HG02759 (cell line): ENCODE measurements around the gene CALN1.
"Not testable (repeated sequence)": the region's sequence is repeated elsewhere in the genome, so short reads cannot be mapped to it uniquely, and the experiment has no call there.

ENCODE experiments used
- ATAC-seq: cut with Tn5 transposase; IDR thresholded peaks from one replicate; pipeline ENCODE4 v1.9.1; 2021; ENCODE audit warnings: mild to moderate bottlenecking, moderate library complexity; ENCODE audit not compliant: unreplicated experiment

Gene CALN1

DNA sequence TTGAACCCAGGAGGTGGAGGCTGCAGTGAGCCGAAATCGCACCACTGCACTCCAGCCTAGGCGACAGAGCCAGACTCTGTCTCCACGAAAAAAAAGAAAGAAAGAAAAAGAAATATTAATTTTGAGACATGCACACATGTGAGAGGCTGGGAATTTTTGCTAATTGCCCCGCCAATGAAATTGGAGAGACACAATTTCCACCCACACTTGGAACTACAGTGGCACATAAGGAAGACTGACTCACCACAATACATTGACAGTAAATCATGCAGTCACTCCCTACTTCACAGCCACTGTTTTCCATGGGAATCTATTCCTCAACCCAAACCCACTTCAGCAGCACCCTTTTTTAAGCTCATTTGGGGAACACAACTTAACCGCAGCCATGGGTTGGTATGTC lies 139.7 kb downstream of the CALN1 start:
- ATAC-seq = no peak

DNA sequence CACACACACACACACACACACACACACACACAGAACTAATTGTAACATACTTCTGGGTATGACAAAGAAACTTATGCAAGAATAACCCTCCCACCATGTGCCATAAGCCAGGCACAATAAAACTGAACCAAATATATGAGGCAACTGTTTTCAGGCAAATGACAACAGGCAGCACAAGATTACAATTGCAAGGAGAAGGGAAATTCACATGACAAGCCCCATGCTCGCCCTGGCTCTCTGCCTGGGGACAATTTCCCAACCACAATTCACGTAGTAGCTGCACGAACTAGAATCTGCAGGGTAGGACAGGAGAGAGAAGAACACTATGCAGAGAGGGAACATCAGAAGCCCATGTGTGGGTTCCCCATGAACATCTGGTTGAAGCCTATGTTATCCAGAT lies 143.3 kb downstream of the CALN1 start:
- no peak for ATAC-seq

DNA sequence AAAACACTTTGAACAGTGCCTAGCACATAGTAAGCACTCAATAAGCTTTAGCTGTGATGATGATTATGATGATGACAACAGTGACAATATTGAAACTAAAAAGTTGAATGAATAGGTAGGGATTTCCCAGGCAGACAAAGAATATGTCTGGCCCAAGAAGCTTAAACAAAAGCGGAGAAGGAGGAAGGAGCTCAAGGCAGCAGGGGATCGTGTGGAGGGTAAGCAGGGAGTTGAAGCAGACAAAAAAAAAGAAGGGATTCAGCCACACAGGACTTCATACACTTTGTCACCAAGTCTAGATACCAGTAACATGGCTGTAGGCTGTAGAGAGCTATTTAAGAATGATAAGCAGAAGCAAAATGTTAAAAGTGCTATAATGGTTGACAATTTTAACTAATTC lies 144.0 kb downstream of the CALN1 start:
- no peak for ATAC-seq

DNA sequence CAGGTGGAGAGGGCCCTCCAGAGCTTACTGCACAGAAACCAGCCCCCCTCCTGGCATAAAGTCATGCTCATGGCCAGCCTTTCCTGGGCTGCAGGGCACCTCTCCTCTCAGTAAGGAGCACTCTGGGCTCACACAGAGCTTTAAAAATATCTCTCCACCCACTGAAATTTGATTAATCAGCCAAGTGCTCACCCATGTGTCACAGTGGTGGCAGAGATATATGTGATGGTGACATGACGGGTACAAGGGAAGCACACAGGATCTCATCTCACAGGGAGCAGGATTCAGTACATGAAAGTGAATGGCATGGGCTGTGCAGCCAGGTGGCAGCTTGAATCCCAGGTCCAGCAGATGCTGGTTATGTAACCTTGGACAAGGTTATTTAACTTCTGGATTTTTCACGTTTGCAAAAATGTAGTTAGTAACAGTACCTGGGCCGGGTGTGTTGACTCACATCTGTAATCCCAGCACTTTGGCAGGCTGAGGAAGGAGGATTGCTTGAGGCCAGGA lies 144.8 kb downstream of the CALN1 start:
- ATAC-seq = no peak

GRCh38 chr7:72266771-72267170 lies 145.4 kb downstream of the CALN1 start:
- no peak for ATAC-seq

DNA sequence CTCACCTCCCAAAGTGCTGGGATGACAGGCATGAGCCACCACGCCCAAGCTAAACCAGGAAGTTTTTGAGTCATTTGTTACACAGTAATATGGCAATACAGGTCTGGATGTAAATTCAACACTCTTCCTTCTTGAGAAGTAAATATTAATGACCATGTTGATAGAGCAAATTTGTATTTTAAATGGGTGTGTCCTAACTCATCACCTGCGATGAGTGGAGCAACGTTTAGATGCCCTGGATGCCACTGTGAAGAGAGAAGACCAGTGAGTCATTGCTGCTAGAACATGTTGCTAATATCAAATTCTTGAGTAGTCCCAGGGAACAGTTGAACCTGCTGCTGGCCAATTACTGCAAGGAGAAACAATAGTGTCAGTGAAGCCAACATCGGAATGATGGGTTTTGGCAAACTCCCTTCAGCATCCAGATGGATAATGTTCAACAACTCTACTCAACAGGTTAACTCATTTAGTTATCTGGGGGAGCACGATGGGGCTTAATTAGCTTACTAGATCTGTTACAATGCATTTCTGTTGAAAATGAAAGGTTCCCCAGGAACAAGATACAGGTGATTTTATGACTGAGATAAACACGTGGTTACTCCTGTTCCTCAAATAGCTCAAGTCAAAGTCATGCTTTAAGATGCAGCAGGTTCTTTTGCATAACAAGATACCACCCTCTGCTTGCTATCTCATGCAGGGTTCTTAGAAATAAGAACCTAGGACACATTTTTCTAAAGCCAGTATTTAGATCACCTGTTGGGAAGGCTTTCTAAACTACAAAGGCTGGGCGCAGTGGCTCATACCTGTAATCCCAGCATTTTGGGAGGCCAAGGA lies 146.8 kb downstream of the CALN1 start:
- ATAC-seq = no peak

DNA sequence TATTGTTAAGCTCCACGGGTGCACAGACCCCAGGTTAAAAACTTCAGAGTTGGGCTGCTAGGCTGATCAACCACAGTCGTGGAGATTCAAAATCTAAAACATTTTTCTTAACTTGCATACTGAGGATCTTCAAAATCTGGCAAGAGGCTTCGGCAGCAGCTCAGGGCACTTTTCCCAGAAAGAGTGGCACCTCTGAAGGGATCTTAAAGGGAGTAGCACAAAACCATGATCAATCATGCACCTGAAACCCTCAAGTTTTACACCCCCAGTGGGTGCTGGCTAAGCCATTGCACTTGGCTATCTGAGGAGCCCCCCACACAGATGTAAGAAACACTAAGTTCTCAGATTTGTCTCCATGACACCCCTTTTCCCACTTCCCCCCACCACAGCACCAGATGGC lies 151.7 kb downstream of the CALN1 start:
- ATAC-seq = no peak

DNA sequence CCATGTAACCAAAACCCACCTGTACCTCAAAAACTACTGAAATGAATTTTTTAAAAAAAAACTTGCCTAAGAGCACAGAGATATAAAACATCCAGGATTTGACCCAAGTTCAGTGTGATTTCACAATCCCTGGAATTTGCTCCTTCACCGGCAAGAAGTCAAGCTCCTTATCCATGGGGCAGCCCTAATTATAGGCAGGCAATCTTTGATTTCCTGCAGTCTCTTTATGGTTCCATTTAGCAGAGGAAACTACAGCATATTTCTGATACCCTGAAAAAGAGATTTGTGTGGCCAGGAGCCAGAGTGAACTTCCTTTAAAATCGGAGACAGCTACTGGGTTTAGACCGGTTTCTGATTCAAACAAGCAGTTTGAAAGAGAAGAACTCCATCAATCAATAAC lies 154.1 kb downstream of the CALN1 start:
- ATAC-seq = no peak

GRCh38 chr7:72254455-72254854 lies 157.7 kb downstream of the CALN1 start:
- ATAC-seq = no peak

GRCh38 chr7:72249106-72249505 lies 163.0 kb downstream of the CALN1 start:
- no peak for ATAC-seq

- ATAC-seq = no peak
Measured at GRCh38 chr7:72244826-72245398, 167.2 kb downstream of the CALN1 start.

- ATAC-seq = no peak
Measured at GRCh38 chr7:72243329-72243728, 168.8 kb downstream of the CALN1 start.

DNA sequence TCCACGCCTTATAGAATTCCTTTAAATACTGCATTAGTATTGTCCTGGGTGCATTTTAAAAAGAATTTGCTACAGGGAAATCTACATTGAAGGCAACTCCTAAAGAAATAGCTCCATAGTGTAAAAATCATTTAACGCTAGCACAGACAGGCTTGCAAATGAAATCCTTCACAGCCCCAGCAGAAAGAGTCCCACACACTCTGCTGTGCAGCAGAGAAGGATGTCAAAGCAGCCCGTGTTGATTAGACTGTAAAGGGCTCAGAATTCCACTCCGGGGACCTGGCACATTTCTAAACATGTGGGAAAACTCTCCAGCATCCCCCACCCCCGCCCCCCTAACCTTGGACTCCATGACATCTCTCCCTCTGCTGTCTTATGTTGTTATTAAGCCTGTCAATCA lies 176.8 kb downstream of the CALN1 start:
- ATAC-seq = no peak

DNA sequence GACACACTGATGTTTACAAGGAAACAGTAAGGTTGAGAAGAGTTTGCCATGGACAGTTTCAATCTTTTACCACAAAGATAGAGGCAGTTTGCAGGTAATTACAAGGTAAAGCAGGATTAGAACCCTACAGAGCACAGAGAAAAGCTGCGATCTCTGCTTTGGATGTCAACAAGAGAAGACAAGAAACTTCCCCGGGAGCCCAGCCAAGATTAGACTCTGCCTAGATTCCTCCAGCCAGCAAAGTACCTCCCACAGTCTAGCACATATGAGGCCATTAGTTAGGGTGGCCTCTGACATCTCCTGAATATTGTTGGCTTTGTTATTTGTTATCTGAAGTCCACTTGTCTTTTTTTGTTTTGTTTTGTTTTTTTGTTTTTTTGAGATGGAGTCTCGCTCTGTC lies 178.1 kb downstream of the CALN1 start:
- no peak for ATAC-seq

DNA sequence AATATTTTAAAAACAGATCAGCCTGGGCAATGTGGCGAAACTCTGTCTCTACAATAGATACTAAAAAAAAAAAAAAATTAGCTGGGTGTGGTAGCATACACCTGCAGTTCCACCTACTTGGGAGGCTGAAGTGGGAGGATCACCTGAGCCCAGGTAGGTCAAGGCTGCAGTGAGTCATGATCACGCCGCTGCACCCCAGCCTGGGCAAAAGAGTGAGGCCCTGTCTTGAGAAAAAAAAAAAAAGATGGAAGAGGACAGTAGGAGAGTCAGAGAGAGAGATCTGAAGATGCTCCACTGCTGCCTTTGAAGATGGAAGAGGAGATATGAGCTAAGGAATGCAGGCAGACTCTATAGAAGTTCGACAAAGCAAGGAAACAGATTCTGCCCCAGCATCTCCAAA lies 181.9 kb downstream of the CALN1 start:
- no peak for ATAC-seq

DNA sequence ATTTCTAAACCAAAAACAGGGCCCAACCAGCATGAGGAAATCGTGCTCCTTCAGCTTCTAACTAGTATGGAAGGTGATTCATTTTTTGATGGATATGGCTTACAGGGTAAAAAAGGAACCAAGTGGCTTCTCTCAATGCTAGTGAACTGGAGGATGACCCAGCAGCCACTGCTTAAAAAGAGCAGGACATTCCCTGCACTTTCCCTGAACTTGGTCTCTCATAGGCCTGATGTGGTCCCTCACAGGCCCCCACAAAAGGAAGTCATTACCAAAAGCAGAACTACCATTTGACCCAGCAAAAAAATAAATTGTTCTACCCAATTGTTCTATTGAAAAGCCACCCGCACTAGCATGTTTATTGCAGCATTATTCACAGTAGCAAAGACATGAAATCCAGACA lies 188.8 kb downstream of the CALN1 start:
- no peak for ATAC-seq

DNA sequence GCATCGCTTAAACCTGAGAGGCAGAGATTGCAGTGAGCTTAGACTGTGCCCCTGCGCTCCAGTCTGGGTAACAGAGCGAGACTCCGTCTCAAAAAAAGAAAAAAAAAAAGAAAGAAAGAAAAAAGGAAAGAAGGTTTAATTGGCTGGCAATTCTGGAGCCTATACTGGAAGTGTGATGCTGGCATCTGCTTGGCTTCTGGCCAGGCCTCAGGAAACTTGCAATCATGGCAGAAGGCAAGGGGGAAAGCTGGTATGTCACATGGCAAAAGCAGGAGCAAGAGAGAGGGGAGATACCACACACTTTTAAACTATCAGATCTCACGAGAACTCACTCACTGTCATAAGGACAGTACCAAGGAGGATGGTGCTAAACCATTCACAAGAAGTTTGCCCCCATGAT lies 190.0 kb downstream of the CALN1 start:
- ATAC-seq = no peak

- no peak for ATAC-seq
Measured at GRCh38 chr7:72219500-72219899, 192.6 kb downstream of the CALN1 start.

GRCh38 chr7:72217151-72217550 lies 195.0 kb downstream of the CALN1 start:
- ATAC-seq = no peak

GRCh38 chr7:72213769-72214168 lies 198.4 kb downstream of the CALN1 start:
- ATAC-seq = no peak

- ATAC-seq = no peak
Measured at GRCh38 chr7:72213081-72213480, 199.1 kb downstream of the CALN1 start.

DNA sequence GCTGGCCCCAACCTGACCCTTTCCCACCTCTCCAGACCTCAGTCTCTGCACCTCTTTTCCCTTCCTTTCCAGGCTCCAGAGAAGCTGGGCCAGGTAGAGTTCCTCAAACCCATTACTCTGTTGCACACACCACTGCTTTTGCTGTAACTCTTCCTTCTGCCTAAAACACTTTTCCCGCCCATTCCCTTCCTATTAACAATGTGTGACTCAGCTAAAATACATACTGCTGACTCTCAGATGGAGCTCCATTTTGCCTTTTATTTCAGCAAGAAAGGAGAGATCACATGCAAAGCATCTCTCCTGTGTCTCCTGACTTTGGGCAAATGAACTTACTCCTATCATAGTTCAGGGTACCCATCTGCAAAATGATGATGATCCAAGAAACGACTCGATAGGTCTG lies 201.0 kb downstream of the CALN1 start:
- ATAC-seq = no peak

DNA sequence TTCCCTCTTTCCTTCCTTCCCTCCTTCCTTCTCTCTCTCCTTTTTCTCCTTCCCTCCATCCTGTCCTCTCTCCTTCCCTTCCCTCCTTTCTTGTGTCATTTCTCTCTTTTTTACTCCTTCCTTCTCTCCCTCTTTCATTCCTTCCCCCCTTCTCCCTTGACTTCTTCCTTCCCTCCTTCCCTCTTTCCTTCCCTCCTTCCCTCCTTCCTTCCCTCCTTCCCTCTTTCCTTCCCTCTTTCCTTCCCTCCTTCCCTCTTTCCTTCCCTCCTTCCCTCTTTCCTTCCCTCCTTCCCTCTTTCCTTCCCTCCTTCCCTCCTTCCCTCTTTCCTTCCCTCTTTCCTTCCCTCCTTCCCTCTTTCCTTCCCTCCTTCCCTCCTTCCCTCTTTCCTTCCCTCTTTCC lies 203.1 kb downstream of the CALN1 start:
- not testable (repeated sequence) for ATAC-seq
